Measurements from ENCODE around the gene SHB.
"Not testable (repeated sequence)": the region's sequence is repeated elsewhere in the genome, so short reads cannot be mapped to it uniquely, and the experiment has no call there.

The SHB gene

GRCh38 chr9:38062498-38063362 lies 6.3 kb downstream of the SHB start:
- DNase-seq = no peak

GRCh38 chr9:38062106-38062497 lies 6.9 kb downstream of the SHB start:
- DNase-seq = no peak

- no peak for DNase-seq
Observed at GRCh38 chr9:38061326-38061977, 7.6 kb downstream of the SHB start.

GRCh38 chr9:38060681-38061080 lies 8.3 kb downstream of the SHB start:
- no peak for DNase-seq

GRCh38 chr9:38059233-38059936 lies 9.6 kb downstream of the SHB start:
- no peak for DNase-seq

GRCh38 chr9:38058452-38059232 lies 10.4 kb downstream of the SHB start:
- no peak for DNase-seq

GRCh38 chr9:38057416-38058195 lies 11.4 kb downstream of the SHB start:
- DNase-seq = no peak

GRCh38 chr9:38054653-38055052 lies 14.4 kb downstream of the SHB start:
- no peak for DNase-seq

- no peak for DNase-seq
Observed at GRCh38 chr9:38053697-38054461, 15.1 kb downstream of the SHB start.

- DNase-seq = no peak
Observed at GRCh38 chr9:38051780-38052546, 17.1 kb downstream of the SHB start.

- DNase-seq = no peak
Observed at GRCh38 chr9:38048316-38048969, 20.6 kb downstream of the SHB start.

GRCh38 chr9:38047301-38048251 lies 21.5 kb downstream of the SHB start:
- DNase-seq = no peak

- DNase-seq = no peak
Observed at GRCh38 chr9:38046661-38047300, 22.2 kb downstream of the SHB start.

GRCh38 chr9:38045939-38046338 lies 23.1 kb downstream of the SHB start:
- not testable (repeated sequence) for DNase-seq

- no peak for DNase-seq
Observed at GRCh38 chr9:38044706-38045105, 24.3 kb downstream of the SHB start.

GRCh38 chr9:38043931-38044623 lies 24.9 kb downstream of the SHB start:
- DNase-seq = no peak

- no peak for DNase-seq
Observed at GRCh38 chr9:38042626-38043357, 26.2 kb downstream of the SHB start.
